ENCODE results near the gene B4GALT1.

The B4GALT1 gene

DNA sequence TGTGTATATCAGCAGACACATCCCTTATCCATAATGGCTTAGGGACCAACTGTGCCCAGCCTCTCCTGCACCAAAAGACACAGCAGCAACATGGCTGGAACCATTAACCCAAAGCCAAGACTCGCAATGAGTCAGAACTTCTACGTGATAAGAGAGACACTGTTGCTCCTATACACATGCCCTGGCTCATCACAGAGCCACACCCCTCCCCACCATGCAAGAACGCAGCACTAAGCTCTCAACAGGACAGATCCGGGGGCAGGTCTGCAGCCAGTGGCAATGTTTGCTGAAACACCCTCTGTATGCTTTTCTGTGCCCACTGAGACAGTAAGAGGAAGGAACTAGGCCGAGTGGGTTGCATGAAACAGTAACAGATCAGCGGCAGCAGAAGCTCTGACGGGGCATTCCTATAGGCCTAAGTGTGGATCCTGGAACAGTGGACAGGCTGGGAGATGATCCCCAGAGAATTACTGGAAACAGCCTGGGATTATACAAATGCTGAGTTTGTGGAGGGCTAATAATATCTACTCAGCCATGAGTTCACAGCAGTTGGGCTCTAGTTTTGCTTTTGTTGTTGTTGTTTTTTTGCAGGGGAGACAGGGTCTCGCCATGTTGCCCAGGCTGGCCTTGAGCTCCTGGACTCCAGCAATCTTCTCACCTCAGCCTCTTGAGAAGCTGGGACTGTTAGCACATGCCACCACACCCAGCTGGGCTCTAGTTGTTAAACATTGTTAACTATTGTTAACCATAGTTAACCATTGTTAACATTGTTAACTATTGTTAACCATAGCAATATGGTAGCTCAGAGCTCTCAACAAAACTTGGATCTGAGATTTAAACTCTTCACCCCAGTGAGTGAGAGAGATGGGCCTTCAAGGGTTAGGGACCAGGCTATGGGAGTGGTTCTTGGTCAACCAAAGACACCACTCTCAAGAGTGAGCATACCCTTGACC, 41.0 kb downstream of the B4GALT1 start:
- in situ Hi-C loops (cut with MboI; ENCODE audit: low sequenced_read_pairs), result no loop called here

DNA sequence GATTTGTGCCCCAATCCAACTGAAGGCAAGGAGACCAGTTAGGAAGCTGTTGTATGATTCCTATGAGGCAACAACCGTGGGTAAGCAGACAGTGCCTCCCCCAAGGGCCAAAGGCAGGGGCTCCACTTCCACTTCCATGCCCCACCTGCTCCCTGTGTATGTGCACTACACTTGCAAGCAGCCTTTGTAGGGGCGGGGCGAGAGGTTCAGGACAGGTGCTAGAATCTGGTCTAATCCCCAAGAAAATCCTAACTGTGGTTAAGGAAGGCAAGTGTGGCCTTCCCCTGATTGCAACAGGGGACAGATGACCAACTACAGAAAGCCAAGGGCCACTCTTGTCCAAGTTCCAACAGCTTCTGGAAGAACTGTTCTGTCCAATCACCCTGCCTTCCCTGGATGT, 41.7 kb downstream of the B4GALT1 start:
- in situ Hi-C loops (cut with MboI; ENCODE audit: low sequenced_read_pairs), result no loop called here

DNA sequence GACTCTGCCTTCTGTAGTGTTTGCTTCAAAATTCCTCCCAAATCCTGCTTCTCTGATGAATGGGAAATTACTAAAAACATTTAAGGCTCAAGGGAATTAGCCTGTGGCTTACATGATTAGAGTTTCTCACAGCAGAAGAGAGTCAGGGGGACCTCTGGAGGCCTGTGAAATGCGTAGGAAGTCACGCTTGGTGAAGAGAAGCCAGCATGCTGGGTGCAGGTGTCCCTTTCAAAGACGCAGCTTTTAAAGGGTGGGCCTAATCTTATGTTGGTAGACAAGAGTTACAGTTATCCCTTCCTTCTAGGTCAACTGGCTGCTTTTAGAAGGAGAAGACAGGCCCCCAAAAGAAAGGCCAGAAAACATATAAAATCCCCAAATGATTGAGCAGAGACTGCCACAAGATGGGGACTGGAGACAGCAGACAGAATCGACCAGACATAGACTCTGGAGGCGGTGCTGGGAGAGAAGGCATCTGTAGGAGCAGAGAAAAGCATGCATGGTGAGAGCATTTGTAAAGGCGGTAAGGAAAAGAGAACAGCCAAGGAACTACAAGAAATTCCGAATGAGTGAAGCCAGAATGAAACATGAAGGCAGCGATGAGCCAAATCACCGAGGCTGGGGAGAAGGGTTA, 42.3 kb downstream of the B4GALT1 start:
- in situ Hi-C loops (cut with MboI; ENCODE audit: low sequenced_read_pairs), result no loop called here

DNA sequence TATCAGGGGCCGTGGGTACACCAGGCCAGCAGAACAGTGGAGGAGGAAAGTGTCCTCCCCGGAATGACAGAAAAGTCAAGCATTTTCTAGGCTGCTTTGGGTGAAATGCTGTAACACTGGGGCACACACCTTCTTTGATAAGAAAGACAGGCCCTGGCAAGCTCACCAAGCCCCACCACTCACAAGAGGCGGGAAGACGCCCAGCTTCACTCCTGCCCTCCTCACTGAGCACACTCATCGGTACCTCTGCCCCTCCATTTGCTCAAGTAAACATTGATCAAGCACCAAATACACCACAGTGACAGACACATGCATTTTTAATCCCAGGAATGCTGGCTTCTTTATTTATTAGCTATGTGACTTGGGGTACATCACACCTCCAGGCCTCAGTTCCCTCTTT, 43.1 kb downstream of the B4GALT1 start:
- in situ Hi-C loops (cut with MboI; ENCODE audit: low sequenced_read_pairs), result no loop called here

DNA sequence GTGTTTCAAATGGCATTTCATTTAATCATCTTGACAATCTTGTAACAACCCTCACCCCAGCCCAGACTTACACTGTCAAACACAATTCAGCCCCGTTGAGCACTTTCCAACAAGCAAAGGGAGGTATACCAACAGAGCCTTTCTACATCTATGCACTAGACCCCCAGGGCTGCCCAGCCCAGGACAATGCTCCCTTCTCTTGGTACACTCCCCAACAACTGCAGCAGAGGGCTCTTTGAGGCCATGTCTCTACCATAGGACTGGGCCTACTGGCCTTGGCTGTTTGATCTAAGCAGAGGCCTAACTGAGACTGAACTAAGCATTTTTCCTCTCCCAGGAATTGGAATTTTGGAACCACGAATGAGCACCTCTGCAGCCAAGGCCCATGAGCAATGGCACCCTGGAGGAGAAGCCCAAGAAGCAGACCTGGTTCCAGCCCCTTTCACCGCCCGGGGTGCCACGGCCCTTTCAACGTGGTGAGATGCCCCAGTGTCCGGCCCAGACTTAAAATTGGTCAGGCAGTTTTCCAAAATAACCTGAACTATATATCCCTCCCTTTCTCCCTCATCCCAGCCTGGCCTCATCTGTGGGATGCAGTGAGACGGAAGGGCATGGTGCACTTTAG, 43.6 kb downstream of the B4GALT1 start:
- in situ Hi-C loops (cut with MboI; ENCODE audit: low sequenced_read_pairs), result no loop called here

DNA sequence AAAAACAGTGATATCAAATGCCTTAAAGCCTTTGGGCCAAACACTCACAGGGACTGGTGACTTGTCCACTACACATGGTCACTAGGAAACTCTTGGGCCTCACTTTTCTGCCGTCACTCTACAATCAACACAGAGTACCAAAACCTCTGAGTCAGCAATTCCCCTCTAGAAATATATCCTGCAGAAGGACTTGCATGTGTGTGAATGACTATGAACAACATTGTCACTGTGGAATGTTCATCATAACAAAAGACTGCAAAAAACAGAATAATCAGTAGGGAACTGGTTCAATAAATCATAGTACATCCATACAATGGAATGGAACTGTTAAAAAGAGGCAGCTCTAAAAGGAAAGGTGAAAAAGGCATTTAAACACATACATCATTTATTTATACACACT, 46.5 kb downstream of the B4GALT1 start:
- in situ Hi-C loops (cut with MboI; ENCODE audit: low sequenced_read_pairs), result no loop called here

DNA sequence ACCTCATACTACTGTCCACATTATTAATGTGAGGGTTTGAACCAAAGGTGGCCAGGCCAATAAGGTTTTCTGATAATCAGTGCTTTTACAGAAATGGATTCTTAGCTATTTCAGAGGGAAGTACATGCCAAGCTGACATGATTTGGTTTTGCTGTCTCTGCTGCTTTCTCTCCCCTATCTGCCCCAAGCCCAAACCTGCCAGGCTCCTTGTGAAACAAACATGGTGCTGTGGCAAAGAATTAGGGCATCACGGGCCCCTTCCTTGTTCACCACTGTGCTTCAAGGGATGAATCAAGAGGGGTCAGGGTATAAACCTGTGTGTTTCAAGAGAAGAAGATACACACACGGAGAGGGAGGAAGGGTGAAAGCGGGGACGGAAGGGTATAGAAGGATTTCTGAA, 49.3 kb downstream of the B4GALT1 start:
- in situ Hi-C loops (cut with MboI; ENCODE audit: low sequenced_read_pairs), result no loop called here

DNA sequence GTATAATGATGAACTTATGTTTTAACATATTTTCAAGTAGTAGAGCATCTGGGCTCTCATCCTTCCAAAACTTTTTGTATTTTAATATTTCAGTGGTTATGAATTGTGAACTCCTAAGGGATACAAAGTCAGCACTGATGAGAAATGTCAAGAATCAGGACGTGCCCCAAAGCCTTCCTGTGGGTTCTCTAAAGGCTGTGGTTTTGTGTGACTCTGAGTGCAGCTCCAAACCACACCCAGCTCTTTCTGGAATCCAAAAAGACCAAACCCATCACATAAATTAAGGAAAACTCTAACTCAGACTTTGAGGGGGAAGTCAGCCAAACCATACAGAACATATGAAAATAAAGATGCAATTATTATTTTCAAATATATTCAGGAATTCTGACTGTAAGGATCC, 49.8 kb downstream of the B4GALT1 start:
- in situ Hi-C loops (cut with MboI; ENCODE audit: low sequenced_read_pairs), result no loop called here

DNA sequence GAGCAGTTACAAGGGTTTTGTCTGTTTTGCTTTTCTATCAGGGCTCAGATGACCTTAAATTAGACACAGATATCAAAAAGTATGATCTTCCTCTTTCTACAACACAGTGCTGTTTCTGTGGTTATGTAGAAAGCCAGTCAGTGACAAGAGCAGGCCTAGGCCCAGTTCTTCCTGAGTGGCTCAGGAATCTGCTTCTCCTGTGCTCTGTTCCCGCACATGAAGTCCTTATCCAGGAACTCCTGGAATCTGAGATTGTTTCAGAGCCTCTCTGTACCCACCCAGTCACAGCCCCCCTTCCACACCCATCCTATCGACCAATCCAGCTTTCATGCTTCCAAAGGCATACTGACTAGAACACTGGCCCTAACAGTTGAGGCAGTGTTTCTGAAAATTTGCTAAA, 50.3 kb downstream of the B4GALT1 start:
- in situ Hi-C loops (cut with MboI; ENCODE audit: low sequenced_read_pairs), result no loop called here

DNA sequence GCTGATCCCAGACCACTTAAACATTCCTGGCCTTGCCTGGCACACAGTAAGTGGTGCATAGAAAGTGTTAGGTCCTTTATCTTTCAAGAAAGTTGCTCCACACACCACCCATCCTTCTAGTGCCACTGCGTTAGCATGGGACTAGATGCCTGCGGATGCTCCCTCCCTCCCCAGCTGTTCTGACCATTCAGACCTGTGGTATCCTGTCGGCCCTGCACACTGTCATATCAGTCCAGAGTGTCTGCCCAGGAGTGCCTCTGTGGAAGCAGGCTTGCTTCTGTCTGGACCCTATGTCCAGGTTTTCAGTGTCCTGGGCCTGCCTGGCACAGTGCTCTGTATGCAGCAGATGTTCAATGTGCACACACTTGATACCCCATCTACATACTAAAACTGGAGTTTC, 52.4 kb downstream of the B4GALT1 start:
- in situ Hi-C loops (cut with MboI; ENCODE audit: low sequenced_read_pairs), result no loop called here

DNA sequence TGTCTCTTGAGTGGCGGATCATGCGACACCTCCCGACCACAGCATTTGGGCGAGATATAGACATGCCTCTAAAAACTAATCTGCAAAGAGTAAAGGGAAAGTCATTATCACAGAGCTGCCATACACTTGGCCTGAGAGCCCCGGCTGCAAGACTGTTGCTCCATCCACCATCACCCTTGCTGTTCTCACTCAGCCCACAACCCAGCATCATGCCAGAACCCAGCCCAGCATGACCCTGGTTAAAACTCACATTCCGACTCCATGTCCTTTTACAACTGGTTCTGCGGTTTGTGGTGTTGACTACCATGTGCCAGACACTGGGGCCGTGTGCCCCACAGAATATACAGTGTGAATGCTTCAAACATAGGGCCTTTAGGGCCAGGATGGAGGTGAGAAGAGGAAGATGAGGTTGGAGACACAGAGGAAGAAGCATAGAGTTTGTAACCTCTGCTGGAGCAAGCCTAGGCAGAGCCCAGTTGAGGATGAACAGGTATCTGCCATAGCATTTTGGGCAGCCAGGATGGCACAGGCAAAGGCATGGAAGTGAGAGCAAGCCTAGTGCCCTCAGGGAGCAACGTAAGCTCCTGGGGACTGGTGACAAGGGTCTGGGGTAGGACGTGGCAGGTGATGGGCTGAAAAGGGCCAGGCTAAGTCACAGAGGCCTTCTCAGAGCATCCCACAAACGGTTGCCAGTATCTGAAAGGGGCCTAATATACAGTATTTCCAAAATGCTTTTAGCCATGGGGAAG, 53.2 kb downstream of the B4GALT1 start:
- in situ Hi-C loops (cut with MboI; ENCODE audit: low sequenced_read_pairs), result no loop called here

DNA sequence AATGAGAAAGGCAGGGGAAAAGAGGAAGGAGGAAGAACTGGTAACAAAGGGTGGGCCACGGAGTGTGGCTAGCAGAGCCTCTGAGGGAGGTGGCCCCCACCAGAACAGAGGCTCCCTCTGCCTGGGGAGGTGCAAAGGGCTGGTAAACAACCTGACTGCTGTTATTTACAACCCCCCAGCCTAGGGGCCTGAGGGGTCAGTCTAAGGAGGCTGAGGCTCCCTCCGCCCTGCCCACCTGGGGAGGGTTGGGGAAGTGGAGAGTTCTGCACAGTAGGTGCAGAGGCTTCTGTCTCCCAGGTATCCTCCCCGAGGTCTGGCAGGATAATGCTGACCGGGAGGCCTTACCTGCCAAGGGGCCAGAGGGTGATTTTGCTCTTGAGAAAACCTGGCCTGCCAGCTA, 55.0 kb downstream of the B4GALT1 start:
- in situ Hi-C loops (cut with MboI; ENCODE audit: low sequenced_read_pairs), result no loop called here

DNA sequence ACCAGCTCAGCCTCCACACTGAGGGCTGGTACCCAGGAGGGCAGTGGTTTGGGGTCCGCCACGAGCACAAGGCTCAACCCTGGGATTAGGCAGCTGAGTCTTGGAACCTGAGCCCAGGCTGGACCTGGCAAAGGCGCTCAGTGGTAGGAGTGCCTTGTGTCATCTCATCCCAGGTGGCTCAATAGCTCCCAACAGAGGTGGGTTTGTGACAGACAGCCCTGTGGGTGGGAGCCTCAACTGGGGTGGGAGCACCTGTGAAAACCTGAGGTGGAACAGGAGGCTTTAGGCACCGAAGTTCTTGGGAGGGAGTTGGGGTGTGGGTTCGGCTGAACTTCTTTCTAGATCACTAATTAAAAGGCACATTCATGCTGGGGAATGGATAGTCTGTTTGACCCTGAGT, 55.5 kb downstream of the B4GALT1 start:
- in situ Hi-C loops (cut with MboI; ENCODE audit: low sequenced_read_pairs), result no loop called here

DNA sequence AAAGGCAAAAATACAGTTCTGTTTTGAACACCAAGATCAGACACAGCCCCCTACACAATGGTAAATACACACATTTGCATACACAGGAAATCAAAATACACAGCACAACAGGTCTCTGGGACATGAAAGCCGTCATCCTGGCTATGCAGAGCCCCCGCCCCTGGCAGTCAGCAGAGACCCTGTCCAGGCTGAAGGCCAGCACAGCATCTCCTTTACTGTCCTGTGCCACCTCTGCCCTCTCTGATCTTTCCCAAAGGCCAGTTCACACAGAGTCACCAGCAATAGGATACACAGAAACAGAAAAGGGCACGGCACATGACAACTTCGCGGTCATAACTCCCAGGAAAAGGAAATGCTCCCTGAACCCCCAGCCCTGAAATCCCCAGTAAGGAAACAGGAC, 56.5 kb downstream of the B4GALT1 start:
- in situ Hi-C loops (cut with MboI; ENCODE audit: low sequenced_read_pairs), result no loop called here

DNA sequence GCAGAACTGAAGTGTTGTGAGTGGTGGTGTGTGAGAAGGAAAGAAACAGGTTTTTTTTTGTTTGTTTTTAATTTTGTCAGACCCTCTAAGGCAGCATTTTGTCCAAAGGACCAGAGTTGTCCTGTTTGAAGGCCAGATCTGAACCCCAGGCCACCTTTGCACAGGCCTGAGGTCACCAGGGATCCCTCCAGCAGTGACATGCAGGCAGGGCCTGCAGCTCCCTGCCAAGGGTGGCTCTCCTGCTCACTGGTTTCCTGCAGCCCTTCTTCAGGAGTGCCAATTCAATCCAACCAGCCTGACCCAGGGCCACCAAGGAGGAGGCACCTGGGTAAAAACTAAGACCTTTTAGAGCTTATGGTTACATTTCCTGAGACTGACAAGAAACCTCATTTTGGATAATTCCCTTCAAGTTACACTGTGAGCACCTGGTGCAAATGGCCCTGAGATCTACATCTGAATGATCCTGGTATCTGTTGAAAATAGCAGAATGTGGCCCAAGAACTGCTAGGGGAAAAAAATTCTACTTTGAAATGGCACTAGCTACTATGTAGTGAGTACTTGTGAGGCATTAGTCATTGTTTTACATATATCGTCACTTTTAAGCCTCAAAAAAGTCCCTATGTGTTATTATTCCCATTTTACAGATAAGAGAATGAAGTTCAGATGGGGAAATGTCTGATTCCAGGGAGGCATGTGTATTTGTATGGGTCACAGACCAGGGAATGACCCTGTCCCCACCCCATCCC, 57.1 kb downstream of the B4GALT1 start:
- in situ Hi-C loops (cut with MboI; ENCODE audit: low sequenced_read_pairs), result no loop called here

DNA sequence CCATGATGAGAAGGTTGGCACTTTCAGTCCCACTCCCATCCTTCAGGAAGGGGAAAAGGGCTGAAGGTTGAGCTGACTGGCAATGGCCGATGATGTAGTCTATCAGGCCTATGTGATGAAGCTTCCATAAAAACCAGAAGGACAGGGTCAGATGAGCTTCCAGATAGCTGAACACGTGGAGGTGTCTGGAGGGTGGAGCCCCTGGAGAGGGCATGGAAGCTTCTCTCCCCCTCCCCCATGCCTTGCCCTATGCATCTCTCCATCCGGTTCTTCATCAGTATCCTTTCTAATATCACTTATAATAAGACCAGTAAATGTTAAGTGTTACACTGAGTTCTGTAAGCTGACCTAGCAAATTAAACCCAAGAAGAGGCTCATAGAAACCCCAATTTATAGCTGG, 58.0 kb downstream of the B4GALT1 start:
- in situ Hi-C loops (cut with MboI; ENCODE audit: low sequenced_read_pairs), result no loop called here

DNA sequence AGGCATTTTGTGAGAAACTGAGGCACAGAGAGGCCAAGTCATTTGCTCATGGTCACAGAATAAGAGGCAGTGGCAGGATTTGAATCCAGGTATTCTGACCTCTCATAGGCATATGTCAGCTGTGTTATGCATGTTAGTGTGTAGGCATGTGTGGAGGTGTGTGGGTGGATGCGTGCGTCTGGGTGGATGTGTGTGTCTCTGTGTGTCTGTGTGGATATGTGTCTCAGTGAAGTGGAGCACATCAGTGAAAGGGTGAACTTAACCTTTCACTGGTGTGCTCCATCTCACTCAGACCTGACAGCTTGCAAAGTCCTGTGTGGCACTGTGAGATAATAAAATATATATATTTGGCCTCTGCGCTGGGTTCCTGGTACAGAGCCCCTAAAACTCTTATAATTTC, 58.7 kb downstream of the B4GALT1 start:
- in situ Hi-C loops (cut with MboI; ENCODE audit: low sequenced_read_pairs), result no loop called here

DNA sequence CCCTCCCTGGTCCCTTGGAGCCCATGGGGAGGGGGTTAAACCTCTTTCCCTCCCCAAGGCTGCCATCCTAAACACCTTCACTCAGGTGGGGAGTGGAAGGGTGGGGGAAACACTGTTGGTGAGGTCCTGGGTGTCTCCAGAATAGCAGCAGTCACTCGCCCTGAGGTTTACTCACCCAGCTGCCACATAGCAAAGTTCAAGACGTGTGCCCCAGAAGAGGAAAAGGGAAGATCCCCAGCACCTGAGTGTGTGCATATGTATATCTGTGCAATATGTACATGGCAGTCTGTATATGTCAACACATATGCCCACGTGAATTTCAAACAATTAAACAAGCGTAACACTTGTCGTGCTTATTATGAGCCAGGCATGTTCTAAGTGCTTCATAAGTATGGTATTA, 59.4 kb downstream of the B4GALT1 start:
- in situ Hi-C loops (cut with MboI; ENCODE audit: low sequenced_read_pairs), result no loop called here

DNA sequence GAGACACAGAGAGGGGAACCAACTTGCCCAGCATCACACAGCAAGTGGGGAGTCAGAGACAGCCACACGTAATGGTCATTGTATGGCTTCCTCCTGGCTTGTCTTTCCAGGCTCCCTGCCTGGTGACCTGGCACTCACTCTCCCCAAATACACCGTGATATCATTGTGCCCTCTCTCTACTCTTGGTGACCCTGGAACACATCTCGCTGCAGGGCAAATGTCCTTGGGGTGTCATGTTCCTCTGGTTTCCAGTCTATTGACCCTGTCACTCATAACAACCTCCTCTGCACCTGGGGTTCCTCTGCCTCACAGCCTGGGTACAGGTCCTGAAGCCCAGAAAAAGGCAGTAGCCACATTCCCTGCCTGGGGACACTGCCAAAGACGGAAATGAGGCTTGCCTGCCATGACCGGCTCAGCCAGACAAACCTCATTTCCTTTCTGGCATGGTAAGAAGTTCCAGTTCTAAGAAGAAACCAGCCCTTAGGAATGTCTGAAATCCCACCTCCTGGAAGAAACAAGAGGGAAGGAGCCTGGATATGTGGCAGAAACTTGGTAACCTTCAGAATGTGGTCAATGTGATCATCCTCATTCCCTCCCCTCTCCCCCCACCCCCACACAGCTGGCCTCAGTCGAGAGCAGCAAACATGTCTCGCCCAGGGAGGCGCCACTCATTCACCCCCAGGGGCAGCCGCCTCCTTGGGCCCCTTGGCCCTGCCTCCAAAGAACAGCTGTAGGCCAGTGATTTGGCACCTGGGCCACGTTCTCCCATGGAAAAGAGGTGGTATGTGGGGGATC, 60.1 kb downstream of the B4GALT1 start:
- in situ Hi-C loops (cut with MboI; ENCODE audit: low sequenced_read_pairs), result no loop called here

DNA sequence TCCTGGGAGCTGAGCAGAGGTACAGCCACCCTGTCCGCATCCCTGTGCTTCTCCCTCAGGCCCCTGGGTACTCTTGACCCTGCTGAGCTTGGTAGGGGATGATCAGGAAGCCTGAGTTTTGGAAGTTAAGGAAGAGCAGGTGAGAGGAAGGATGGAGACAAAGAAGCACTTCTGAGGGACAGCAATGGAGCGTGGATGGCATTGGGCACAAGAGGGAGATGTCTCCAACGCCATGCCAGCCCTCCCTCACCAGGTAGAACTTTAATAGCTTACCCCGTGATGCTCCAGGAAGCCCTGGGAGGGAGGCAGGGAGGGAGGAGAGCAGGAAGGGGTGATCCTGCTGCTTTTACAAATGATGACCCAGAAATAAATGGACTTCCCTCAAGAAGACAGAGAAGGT, 60.8 kb downstream of the B4GALT1 start:
- in situ Hi-C loops (cut with MboI; ENCODE audit: low sequenced_read_pairs), result no loop called here
